ENCODE measurements around the gene ZNF280A.

GRCh38 chr22:22538226-22538989, 18.3 kb upstream of the ZNF280A start:
- no peak for TF ChIP-seq NFIC (IDR thresholded peaks at IDR 0.05)
- TF ChIP-seq, protein P1, sequence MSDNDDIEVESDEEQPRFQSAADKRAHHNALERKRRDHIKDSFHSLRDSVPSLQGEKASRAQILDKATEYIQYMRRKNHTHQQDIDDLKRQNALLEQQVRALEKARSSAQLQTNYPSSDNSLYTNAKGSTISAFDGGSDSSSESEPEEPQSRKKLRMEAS (IDR thresholded peaks at IDR 0.05): no peak
- no peak for TF ChIP-seq YY1 (IDR thresholded peaks at IDR 0.05; ENCODE audit: low read depth)
- TF ChIP-seq EP300 (IDR thresholded peaks at IDR 0.05; ENCODE audit: borderline replicate concordance): no peak
- TF ChIP-seq, protein P2, sequence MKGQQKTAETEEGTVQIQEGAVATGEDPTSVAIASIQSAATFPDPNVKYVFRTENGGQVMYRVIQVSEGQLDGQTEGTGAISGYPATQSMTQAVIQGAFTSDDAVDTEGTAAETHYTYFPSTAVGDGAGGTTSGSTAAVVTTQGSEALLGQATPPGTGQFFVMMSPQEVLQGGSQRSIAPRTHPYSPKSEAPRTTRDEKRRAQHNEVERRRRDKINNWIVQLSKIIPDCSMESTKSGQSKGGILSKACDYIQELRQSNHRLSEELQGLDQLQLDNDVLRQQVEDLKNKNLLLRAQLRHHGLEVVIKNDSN (IDR thresholded peaks at IDR 0.05): no peak

Data from Ishikawa (cell line).